BJ (cell line): ENCODE data around the gene SLC10A6. TPM values are rescaled to one million over a fixed set of nuclear protein-coding genes. Genes with fewer than 3 reads are reported as not detected.
A peak's percentile ranks its signal among the peaks of the same experiment; 100 is the strongest.

Experiments
- CTCF ChIA-PET: fragments of 350-600 bp; formaldehyde crosslinking; extraction: SDS; loops from one replicate; lab custom pipeline; 2021; ENCODE audit warnings: antibody characterized with exemption, inconsistent platforms; lab: Yijun Ruan, JAX
- POLR2A ChIA-PET: fragments of 300-600 bp; sonication (Branson Sonifier 250); formaldehyde crosslinking; extraction: SDS; loops from one replicate; lab custom pipeline; 2021; ENCODE audit warnings: antibody characterized with exemption; lab: Charles Lee
- DNase-seq: peaks from one replicate; pipeline ENCODE4 v3.0.0-alpha.2; 2011; ENCODE audit warnings: low read depth
- H3K27me3 ChIP-seq: 2 replicates; pipeline ENCODE4 v1.6.0; 2011; ENCODE audit warnings: low read length; ENCODE audit not compliant: control insufficient read depth, insufficient read depth
- H3K36me3 ChIP-seq: 2 replicates; pipeline ENCODE4 v1.5.1; 2011; ENCODE audit warnings: low read length; ENCODE audit not compliant: control insufficient read depth, insufficient read depth
- H3K4me3 ChIP-seq: 2 replicates; pipeline ENCODE4 v1.5.1; 2011; ENCODE audit warnings: low read depth, mild to moderate bottlenecking, control low read depth, low read length
- CTCF ChIP-seq: IDR thresholded peaks from 2 replicates; pipeline ENCODE4 v1.5.1; 2011; ENCODE audit warnings: low read depth, mild to moderate bottlenecking, control low read depth, inconsistent platforms, low read length, moderate library complexity; ENCODE audit not compliant: insufficient read depth
- polyA plus RNA-seq: library from polyadenylated mRNA; depleted of rRNA; stranded (reverse); fragments of >200 nt; gene quantifications from 2 replicates; pipeline ENCODE4 v1.2.3, GENCODE V29; 2011

SLC10A6 gene
- polyA plus RNA-seq, 1 experiment: 0.72 TPM

DNA sequence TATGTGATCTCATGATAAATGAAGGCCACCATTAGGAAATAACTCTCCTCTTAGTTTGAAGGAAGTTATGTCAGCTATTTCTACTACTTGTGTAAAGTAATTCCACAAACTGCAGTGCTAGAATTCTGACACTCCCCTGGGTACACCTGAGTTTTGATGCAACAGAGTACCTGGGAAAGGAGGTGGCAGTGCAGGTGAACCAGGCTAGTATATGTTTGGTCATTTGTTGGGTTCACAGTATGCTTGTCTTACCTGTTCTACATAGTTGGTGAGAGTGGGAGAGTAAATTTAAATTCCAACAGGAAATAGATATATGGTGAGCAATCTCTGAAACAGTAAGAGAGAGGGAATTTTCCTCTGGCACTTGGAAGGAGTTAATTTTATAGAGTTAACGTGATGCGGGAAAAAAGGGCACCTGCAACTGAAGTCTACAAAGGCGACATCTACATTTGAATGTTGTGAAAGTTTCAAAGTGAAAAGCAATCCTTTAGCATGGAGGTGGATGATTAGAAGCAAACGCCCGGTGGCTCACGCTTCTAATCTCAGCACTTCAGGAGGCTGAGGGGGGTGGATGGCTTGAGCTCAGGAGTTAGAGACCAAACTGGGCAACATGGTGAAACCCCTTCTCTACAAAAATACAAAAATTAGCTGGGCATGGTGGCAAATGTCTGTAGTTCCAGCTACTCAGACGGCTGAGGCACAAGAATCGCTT is 8.3 kb upstream of the SLC10A6 start:
- no peaks in the 10 kb centered on the region for H3K27me3 ChIP-seq
- no peak for TF ChIP-seq CTCF
- ChIA-PET CTCF (interaction anchor here (1.1 kb wide), 1 partner anchor 10 kb away, joined by 4 read pairs; no protein-coding TSS in a partner anchor), POLR2A (no interaction called here)
- no peak overlapping the region for H3K4me3 ChIP-seq
- no peak for DNase-seq
- H3K36me3 ChIP-seq: no peaks in the 10 kb centered on the region

DNA sequence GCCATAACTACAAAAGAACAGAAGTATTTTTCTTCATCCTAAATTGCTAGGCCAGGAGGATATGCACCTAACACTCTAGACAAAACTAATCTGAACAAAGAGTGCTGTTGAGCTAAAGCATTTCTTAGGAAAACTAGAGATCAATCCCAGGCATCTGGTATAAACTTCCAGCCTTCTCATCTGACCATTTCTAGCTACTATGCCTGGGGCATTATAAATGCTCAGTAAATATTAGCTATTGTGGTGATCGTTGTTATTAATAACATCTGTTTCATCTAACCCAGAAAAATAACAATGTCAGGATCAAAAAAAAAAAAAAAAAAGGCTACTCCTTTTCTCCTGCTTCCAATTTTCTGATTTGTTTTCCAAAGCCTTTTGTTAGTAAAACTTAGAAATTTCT is 7.7 kb upstream of the SLC10A6 start:
- no peak for TF ChIP-seq CTCF
- no peak for DNase-seq
- ChIA-PET POLR2A (no interaction called here), CTCF (interaction anchor here (1.1 kb wide), 1 partner anchor 9 kb away, joined by 4 read pairs; no protein-coding TSS in a partner anchor)
- no peaks in the 10 kb centered on the region for H3K27me3 ChIP-seq
- H3K4me3 ChIP-seq: no peak overlapping the region
- no peaks in the 10 kb centered on the region for H3K36me3 ChIP-seq

DNA sequence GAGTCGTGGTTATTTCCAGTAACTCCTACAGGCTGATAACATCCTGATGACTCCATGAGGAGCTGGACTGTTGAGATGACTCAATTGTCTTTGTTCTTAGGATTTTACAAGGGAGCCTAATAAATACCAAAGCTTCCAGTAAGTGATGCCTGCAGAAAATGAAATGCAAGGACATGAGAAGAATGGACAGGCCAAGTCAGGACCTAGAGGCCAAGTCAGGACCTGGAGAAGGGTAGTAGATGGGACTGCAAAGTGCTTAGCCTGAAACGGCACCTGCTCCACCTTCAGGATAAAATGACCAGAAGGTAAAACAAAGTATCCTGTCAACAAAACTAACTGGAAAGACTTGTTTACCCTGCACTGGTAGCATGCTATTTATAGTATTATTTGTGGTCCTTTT is 6.4 kb upstream of the SLC10A6 start:
- ChIA-PET POLR2A (interaction anchor here (0.6 kb wide), 1 partner anchor 28 kb away, joined by 3 read pairs; no protein-coding TSS in a partner anchor), CTCF (interaction anchor here (1.2 to 1.4 kb wide), 2 partner anchors 9 to 23 kb away, joined by 4 to 7 read pairs; no protein-coding TSS in a partner anchor)
- no peak for TF ChIP-seq CTCF
- Histone ChIP-seq H3K36me3 (no peaks in the 10 kb centered on the region), H3K4me3 (no peak overlapping the region), H3K27me3 (no peaks in the 10 kb centered on the region)
- DNase-seq: peak; percentile 84

GRCh38 chr4:86853209-86853608 is 4.0 kb upstream of the SLC10A6 start:
- ChIA-PET POLR2A (no interaction called here), CTCF (no interaction called here)
- no peak for DNase-seq
- no peaks in the 10 kb centered on the region for H3K36me3 ChIP-seq
- H3K27me3 ChIP-seq: no peaks in the 10 kb centered on the region
- no peak overlapping the region for H3K4me3 ChIP-seq
- no peak for TF ChIP-seq CTCF

DNA sequence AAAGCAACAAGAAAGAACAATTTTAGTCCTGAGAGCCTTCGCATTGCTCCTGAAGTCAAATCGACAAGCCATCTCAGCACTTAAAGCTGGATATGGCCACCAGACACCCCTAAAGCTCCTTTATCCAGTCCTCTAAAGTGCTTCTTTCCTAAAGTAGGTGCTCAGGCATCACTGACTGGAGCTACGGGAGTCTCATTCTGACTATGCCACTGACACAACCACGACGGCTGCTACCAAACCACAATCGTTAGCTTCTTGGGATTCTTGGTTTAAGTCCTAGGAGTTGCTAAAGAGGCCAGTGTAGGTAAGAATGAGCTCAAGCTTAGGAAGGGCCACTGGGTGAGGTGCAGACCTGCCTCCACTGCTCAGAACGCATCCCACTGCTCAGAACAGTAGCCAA is 1.0 kb downstream of the SLC10A6 start:
- peak; percentile 47 for DNase-seq
- peak overlapping the region; percentile 20 for H3K4me3 ChIP-seq
- H3K27me3 ChIP-seq: no peaks in the 10 kb centered on the region
- no peaks in the 10 kb centered on the region; the same call in 1 of the 2 replicates for H3K36me3 ChIP-seq
- no peak for TF ChIP-seq CTCF
- CTCF ChIA-PET: interaction anchor here (0.5 to 2.2 kb wide), 6 partner anchors 9 to 352 kb away, joined by 3 to 10 read pairs (median 4); no protein-coding TSS in a partner anchor
- POLR2A ChIA-PET: interaction anchor here (1.0 kb wide), 1 partner anchor 32 kb away, joined by 3 read pairs; no protein-coding TSS in a partner anchor
